ENCODE data around the gene PRC1. TPM values are rescaled to one million over a fixed set of nuclear protein-coding genes. Genes with fewer than 3 reads are reported as not detected.

Gene PRC1
- total RNA-seq, 4 donors from 2014 or later, result 4.0 to 5.8 (median 4.6) TPM

GRCh38 chr15:90948506-90948905 lies 45.8 kb downstream of the PRC1 start:
- Histone ChIP-seq H3K9me3 (no peaks in the 10 kb centered on the region), H3K4me3 (no peak overlapping the region), H3K36me3 (peaks cover 89 to 100% (median 100%) of the 10 kb centered on the region in 4 donors), H3K27me3 (no peaks in the 10 kb centered on the region), H3K27ac (replicated peaks in 1 of 4) (no peak overlapping the region), H3K4me1 (no peaks in the 10 kb centered on the region)
- no peak for TF ChIP-seq EP300 (IDR thresholded peaks at IDR 0.05)
- no peak for TF ChIP-seq POLR2AphosphoS5 (IDR thresholded peaks at IDR 0.05)
- TF ChIP-seq POLR2A (IDR thresholded peaks at IDR 0.05; ENCODE audit: low read depth), result no peak
- TF ChIP-seq CTCF (IDR thresholded peaks at IDR 0.05), result no peak
- DNase-seq (ENCODE audit: extremely low spot score), result no peak
- intact Hi-C loops (cut with DNase I), result no loop called here
- WGBS, result 100% methylated on average over 2 of the region's 8 CpGs

GRCh38 chr15:90947577-90948357 lies 46.6 kb downstream of the PRC1 start:
- H3K9me3 ChIP-seq, result no peaks in the 10 kb centered on the region
- H3K4me3 ChIP-seq, result no peak overlapping the region
- intact Hi-C loops (cut with DNase I), result no loop called here
- H3K27me3 ChIP-seq, result no peaks in the 10 kb centered on the region
- TF ChIP-seq EP300 (IDR thresholded peaks at IDR 0.05) (no peak), POLR2AphosphoS5 (IDR thresholded peaks at IDR 0.05) (no peak), POLR2A (IDR thresholded peaks at IDR 0.05; ENCODE audit: low read depth) (no peak), CTCF (IDR thresholded peaks at IDR 0.05) (no peak)
- H3K27ac ChIP-seq (replicated peaks in 1 of 4), result no peak overlapping the region
- 92% methylated on average over 11 of the region's 18 CpGs for WGBS
- peaks cover 92 to 100% (median 100%) of the 10 kb centered on the region in 4 donors for H3K36me3 ChIP-seq
- DNase-seq (ENCODE audit: extremely low spot score), result no peak
- H3K4me1 ChIP-seq, result no peaks in the 10 kb centered on the region

GRCh38 chr15:90946941-90947576 lies 47.3 kb downstream of the PRC1 start:
- TF ChIP-seq POLR2A (IDR thresholded peaks at IDR 0.05; ENCODE audit: low read depth) (no peak), POLR2AphosphoS5 (IDR thresholded peaks at IDR 0.05) (no peak), EP300 (IDR thresholded peaks at IDR 0.05) (no peak), CTCF (IDR thresholded peaks at IDR 0.05) (no peak)
- H3K4me3 ChIP-seq, result no peak overlapping the region
- H3K36me3 ChIP-seq, result peaks cover 92 to 100% (median 100%) of the 10 kb centered on the region in 4 donors
- intact Hi-C loops (cut with DNase I), result no loop called here
- no peaks in the 10 kb centered on the region for H3K4me1 ChIP-seq
- no peaks in the 10 kb centered on the region for H3K9me3 ChIP-seq
- 80% methylated on average over 8 of the region's 8 CpGs for WGBS
- no peak overlapping the region for H3K27ac ChIP-seq (replicated peaks in 1 of 4)
- no peak for DNase-seq (ENCODE audit: extremely low spot score)
- H3K27me3 ChIP-seq, result no peaks in the 10 kb centered on the region

- Histone ChIP-seq H3K4me1 (no peaks in the 10 kb centered on the region), H3K36me3 (peaks cover 91 to 100% (median 100%) of the 10 kb centered on the region in 4 donors), H3K27me3 (no peaks in the 10 kb centered on the region), H3K9me3 (no peaks in the 10 kb centered on the region), H3K27ac (replicated peaks in 1 of 4) (no peak overlapping the region), H3K4me3 (no peak overlapping the region)
- intact Hi-C loops (cut with DNase I), result no loop called here
- TF ChIP-seq POLR2AphosphoS5 (IDR thresholded peaks at IDR 0.05), result no peak
- TF ChIP-seq CTCF (IDR thresholded peaks at IDR 0.05), result no peak
- no peak for TF ChIP-seq EP300 (IDR thresholded peaks at IDR 0.05)
- no peak for TF ChIP-seq POLR2A (IDR thresholded peaks at IDR 0.05; ENCODE audit: low read depth)
- 87% methylated on average over 10 of the region's 16 CpGs for WGBS
- DNase-seq (ENCODE audit: extremely low spot score), result no peak
These were observed 47.8 kb downstream of the PRC1 start for GRCh38 chr15:90946538-90946937.
